ENCODE measurements around the gene HDAC4.

DNA sequence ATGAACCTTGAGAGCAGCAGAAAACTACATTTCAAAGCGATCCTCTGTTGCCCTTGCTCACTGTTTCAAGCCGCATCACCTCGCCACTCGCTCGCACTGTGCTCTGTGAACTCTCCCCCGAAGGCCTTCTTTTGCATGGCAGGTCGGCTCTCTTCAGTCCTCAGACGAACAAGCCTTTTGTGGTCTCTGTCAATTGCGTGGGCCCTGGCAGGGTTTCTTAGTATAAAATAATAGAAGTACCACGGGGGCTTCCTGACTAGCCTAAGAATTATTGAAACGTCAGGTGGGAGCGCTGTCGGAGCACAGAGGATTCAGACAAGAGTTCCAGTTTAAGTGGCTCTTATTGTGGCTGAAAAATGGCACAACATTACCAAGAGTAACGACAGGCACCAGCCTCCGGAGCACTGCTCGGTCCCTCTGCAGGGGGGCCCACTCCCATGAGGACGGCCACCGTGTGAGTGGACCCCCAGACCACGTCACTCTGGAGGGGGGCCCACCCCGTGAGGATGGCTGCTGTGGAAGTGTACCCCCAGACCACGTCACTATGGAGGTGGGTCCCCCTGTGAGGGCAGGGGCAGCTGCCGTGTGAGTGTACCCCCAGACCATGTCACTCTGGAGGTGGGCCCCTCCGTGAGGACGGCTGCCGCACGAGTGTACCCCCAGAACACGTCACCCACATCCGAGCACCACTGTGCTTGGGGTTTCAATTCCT, 237.7 kb downstream of the HDAC4 start:
- TF ChIP-seq POLR2A (IDR thresholded peaks at IDR 0.05) = no peak
- TF ChIP-seq, protein P1, sequence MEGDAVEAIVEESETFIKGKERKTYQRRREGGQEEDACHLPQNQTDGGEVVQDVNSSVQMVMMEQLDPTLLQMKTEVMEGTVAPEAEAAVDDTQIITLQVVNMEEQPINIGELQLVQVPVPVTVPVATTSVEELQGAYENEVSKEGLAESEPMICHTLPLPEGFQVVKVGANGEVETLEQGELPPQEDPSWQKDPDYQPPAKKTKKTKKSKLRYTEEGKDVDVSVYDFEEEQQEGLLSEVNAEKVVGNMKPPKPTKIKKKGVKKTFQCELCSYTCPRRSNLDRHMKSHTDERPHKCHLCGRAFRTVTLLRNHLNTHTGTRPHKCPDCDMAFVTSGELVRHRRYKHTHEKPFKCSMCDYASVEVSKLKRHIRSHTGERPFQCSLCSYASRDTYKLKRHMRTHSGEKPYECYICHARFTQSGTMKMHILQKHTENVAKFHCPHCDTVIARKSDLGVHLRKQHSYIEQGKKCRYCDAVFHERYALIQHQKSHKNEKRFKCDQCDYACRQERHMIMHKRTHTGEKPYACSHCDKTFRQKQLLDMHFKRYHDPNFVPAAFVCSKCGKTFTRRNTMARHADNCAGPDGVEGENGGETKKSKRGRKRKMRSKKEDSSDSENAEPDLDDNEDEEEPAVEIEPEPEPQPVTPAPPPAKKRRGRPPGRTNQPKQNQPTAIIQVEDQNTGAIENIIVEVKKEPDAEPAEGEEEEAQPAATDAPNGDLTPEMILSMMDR (IDR thresholded peaks at IDR 0.05) = no peak
- TF ChIP-seq POLR2AphosphoS5 (IDR thresholded peaks at IDR 0.05) = no peak

Measured in stomach (tissue), 4 donors.